Heart right ventricle (tissue), 16 donors: Measurements from ENCODE around the gene HOXC10. TPM values are rescaled to one million over a fixed set of nuclear protein-coding genes. Genes with fewer than 3 reads are reported as not detected.

Source experiments
- ATAC-seq, 8 donors: fragments of 200-7000 bp; cut with Tn5 transposase; one replicate each; pipeline ENCODE4 v1.9.1; 2020; ENCODE audit warnings: mild to moderate bottlenecking in 8 of 8, moderate library complexity in 8 of 8, moderate number of reproducible peaks in 1 of 8
- DNase-seq, 2 donors: peaks; one replicate each; pipeline ENCODE4 v3.0.0-alpha.2; 2020
- H3K27ac ChIP-seq, 10 donors: fragments of 200-600 bp; sonication (generic) in 2 of 10; one replicate each; pipeline versions ENCODE4 v1.5.0 to v1.8.0; 2020 to 2022; ENCODE audit warnings: mild to moderate bottlenecking in 3 of 10
- H3K27me3 ChIP-seq, 7 donors: fragments of 200-600 bp; one replicate each; pipeline ENCODE4 v1.8.0; 2021 to 2022; ENCODE audit warnings: mild to moderate bottlenecking in 2 of 7
- H3K36me3 ChIP-seq, 9 donors: fragments of 200-600 bp; sonication (generic) in 1 of 9; one replicate each; pipeline versions ENCODE4 v1.5.0 to v1.8.0; 2020 to 2022; ENCODE audit warnings: mild to moderate bottlenecking in 2 of 9
- H3K4me1 ChIP-seq, 9 donors: fragments of 200-600 bp; sonication (generic) in 1 of 9; one replicate each; pipeline versions ENCODE4 v1.5.0 to v1.8.0; 2020 to 2022; ENCODE audit warnings: mild to moderate bottlenecking in 4 of 9
- H3K4me3 ChIP-seq, 10 donors: fragments of 200-600 bp; sonication (generic) in 2 of 10; one replicate each; pipeline versions ENCODE4 v1.5.0 to v1.8.0; 2020 to 2022; ENCODE audit warnings: mild to moderate bottlenecking in 7 of 10, moderate library complexity in 2 of 10
- H3K9me3 ChIP-seq, 11 donors: fragments of 200-600 bp in 10 of 11; sonication (generic) in 2 of 11; one replicate each; pipeline versions ENCODE4 v1.5.0 to v1.8.0; 2013 to 2022; ENCODE audit warnings: mild to moderate bottlenecking in 2 of 11, control low read depth in 1 of 11, moderate library complexity in 1 of 11
- WGBS, 2 donors: extraction: QIAGEN DNeasy Blood & Tissue Kit; methylation state at CpG; one replicate each; pipeline ENCODE4 v1.1.7; 2013; ENCODE audit warnings: inconsistent platforms in 1 of 2; 5-methylcytosine and 5-hydroxymethylcytosine counted together
- intact Hi-C, 10 donors: fragments of 100-400 bp; cut with DNase I; formaldehyde crosslinking; loops; one replicate each; pipeline versions ENCODE4 v1.11.1 to v1.14.2; 2022
- polyA plus RNA-seq, 2 donors: library from polyadenylated mRNA; stranded (reverse); fragments of 200-250 nt; gene quantifications; one replicate each; pipeline ENCODE4 v1.2.3, GENCODE V29; 2013
- total RNA-seq, 10 donors: library from RNA; stranded (reverse); fragmentation: NEBNext Ultra II Directional in 3 of 10; extraction: Animal tissue kit (Norgen Biotek cat#: 25700) in 3 of 10; gene quantifications; one replicate each; pipeline versions ENCODE4 v1.2.1 to v1.2.4, GENCODE V29; 2021 to 2023
- TF ChIP-seq, protein P1 (sequence below), 9 donors: fragments of 200-600 bp; sonication (generic) in 2 of 9; IDR thresholded peaks; one replicate each; pipeline versions ENCODE4 v1.5.0 to v1.8.0; 2021 to 2022; ENCODE audit warnings: antibody characterized with exemption in 9 of 9, mild to moderate bottlenecking in 5 of 9, moderate library complexity in 1 of 9
- donor health status: Arrhythmogenic right ventricular cardiomyopathy.
- donor health status: ischemic (EF 13 %, LVEDD 7.1; RV severe dilation, severe dysfunction).
- donor health status: healthy with polysubstance abuse.
- donor health status: DM: no; HTN: yes; CAD: no.
- donor health status: DM: no; HTN: no; CAD: no.
- donor health status: ischemic (EF 25% LVEDD 6.9; RV normal size, moderate dysfunction).
- donor health status: ischemic (EF 25% LVEDD 5.7; RV mildly dilated, moderate dysfunction).
- donor health status: healthy.
- donor health status: DM: yes; HTN: yes; CAD: no.
- donor health status: Ischemic cardiomyopathy.
- donor health status: ischemic (EF 35%, LVEDD 5.7; RV mildly dilated, moderate dysfunction).
- donor health status: nonischemic (EF 11% LVEDD 7.7; RV severe dilation, severe dysfunction).
- donor health status: DM: yes; HTN: yes; CAD: no.
- donor health status: PGD.
- donor health status: ischemic (EF 29% LVEDD 5.4; RV normal size, mild dysfunction).
- donor health status: nonischemic (EF 23%, LVEDD 6.1; RV moderate dilation, normal function).

HOXC10 gene
- total and polyA plus RNA-seq, 12 donors = not detected

GRCh38 chr12:54030889-54031471 lies 46.0 kb downstream of the HOXC10 start:
- DNase-seq (no peak), ATAC-seq (peak in 2 of 8 donors; percentile 11 to 15)
- peaks cover 0 to 6% (median 0%) of the 10 kb centered on the region in 11 donors for H3K9me3 ChIP-seq
- peaks cover 3 to 34% (median 12%) of the 10 kb centered on the region in 9 donors for H3K4me1 ChIP-seq
- TF ChIP-seq, protein P1, sequence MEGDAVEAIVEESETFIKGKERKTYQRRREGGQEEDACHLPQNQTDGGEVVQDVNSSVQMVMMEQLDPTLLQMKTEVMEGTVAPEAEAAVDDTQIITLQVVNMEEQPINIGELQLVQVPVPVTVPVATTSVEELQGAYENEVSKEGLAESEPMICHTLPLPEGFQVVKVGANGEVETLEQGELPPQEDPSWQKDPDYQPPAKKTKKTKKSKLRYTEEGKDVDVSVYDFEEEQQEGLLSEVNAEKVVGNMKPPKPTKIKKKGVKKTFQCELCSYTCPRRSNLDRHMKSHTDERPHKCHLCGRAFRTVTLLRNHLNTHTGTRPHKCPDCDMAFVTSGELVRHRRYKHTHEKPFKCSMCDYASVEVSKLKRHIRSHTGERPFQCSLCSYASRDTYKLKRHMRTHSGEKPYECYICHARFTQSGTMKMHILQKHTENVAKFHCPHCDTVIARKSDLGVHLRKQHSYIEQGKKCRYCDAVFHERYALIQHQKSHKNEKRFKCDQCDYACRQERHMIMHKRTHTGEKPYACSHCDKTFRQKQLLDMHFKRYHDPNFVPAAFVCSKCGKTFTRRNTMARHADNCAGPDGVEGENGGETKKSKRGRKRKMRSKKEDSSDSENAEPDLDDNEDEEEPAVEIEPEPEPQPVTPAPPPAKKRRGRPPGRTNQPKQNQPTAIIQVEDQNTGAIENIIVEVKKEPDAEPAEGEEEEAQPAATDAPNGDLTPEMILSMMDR (IDR thresholded peaks at IDR 0.05) = no peak
- H3K4me3 ChIP-seq = peak overlapping the region in 3 of 10 donors; percentile 8 to 33 (median 18)
- H3K27ac ChIP-seq = no peak overlapping the region
- 6 to 10% methylated on average over 46 of the region's 46 CpGs for WGBS, 2 donors
- no peaks in the 10 kb centered on the region for H3K36me3 ChIP-seq
- H3K27me3 ChIP-seq = peaks cover 73 to 100% (median 100%) of the 10 kb centered on the region in 7 donors
- intact Hi-C loops = loop anchor here in 1 of 10 donors (5.0 kb wide), 2 partner anchors 34 to 161 kb away; no protein-coding TSS in a partner anchor

DNA sequence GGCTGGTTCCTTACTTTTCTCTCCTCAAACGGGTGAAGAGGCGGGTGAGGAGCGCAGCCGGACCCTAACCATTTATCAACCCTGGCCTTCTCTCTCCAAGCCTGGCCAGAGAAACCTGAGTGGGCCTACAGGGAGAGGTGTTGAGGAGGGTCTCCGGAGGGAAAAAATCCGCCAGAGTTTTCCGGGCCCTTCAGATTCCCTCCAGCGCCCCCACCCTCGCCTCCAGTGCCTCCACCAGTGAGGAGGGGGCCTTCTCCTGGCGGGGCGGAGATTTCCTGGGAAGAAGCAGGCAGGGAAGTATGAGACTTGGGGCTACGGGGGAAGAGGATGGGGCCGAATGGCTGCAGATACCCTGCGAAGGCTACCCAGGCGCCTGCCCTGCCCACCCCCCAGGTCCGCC lies 46.5 kb downstream of the HOXC10 start:
- ATAC-seq (no peak), DNase-seq (no peak)
- Histone ChIP-seq H3K4me1 (peaks cover 3 to 34% (median 12%) of the 10 kb centered on the region in 9 donors), H3K36me3 (no peaks in the 10 kb centered on the region), H3K9me3 (peaks cover 0 to 6% (median 0%) of the 10 kb centered on the region in 11 donors), H3K27me3 (peaks cover 69 to 100% (median 100%) of the 10 kb centered on the region in 7 donors), H3K27ac (no peak overlapping the region), H3K4me3 (no peak overlapping the region)
- TF ChIP-seq, protein P1 (IDR thresholded peaks at IDR 0.05) = no peak
- intact Hi-C loops = loop anchor here in 1 of 10 donors (5.0 kb wide), 2 partner anchors 34 to 161 kb away; no protein-coding TSS in a partner anchor
- WGBS, 2 donors = 16 to 22% methylated on average over 16 of the region's 16 CpGs

- 24 to 29% methylated on average over 6 of the region's 6 CpGs for WGBS, 2 donors
Measured at GRCh38 chr12:54032086-54032619, 47.2 kb downstream of the HOXC10 start.

GRCh38 chr12:54032627-54033100 lies 47.7 kb downstream of the HOXC10 start, which contains the start of gene HOXC5:
Gene HOXC5, plus strand, starts transcription at chr12:54033050. Its CDS starts 73 bp downstream, at chr12:54033123.
- DNase-seq = peak in 1 of 2 donors; percentile 38
- Histone ChIP-seq H3K27me3 (peaks cover 64 to 100% (median 100%) of the 10 kb centered on the region in 7 donors), H3K9me3 (peaks cover 0 to 6% (median 0%) of the 10 kb centered on the region in 11 donors), H3K36me3 (no peaks in the 10 kb centered on the region), H3K4me1 (peaks cover 3 to 34% (median 12%) of the 10 kb centered on the region in 9 donors), H3K4me3 (peak within 1 kb of the TSS in 7 of 10 donors; percentile 5 to 39 (median 24)), H3K27ac (no peak within 1 kb of the TSS)
- WGBS, 2 donors = 4 to 5% methylated on average over 12 of the region's 12 CpGs
- ATAC-seq = peak in 5 of 8 donors; percentile 12 to 51 (median 36)
- intact Hi-C loops = loop anchor here in 4 of 10 donors (1.0 to 5.0 kb wide), 4 partner anchors 35 to 160 kb away; no protein-coding TSS in a partner anchor
- TF ChIP-seq, protein P1 (IDR thresholded peaks at IDR 0.05) = peak; percentile 45 to 87 (median 75)

More at GRCh38 chr12:54032086-54032619, 47.2 kb downstream of the HOXC10 start:
- Histone ChIP-seq H3K36me3 (no peaks in the 10 kb centered on the region), H3K27me3 (peaks cover 68 to 100% (median 100%) of the 10 kb centered on the region in 7 donors), H3K27ac (no peak overlapping the region), H3K9me3 (peaks cover 0 to 6% (median 0%) of the 10 kb centered on the region in 11 donors), H3K4me1 (peaks cover 3 to 34% (median 12%) of the 10 kb centered on the region in 9 donors), H3K4me3 (no peak overlapping the region)
- no peak for DNase-seq
- intact Hi-C loops = loop anchor here in 3 of 10 donors (1.0 to 5.0 kb wide), 4 partner anchors 35 to 161 kb away; no protein-coding TSS in a partner anchor
- TF ChIP-seq, protein P1 (IDR thresholded peaks at IDR 0.05) = no peak
- no peak for ATAC-seq
